Activated B cell treated with CpG ODN at 0.5 μM for 24 hours (primary cell): ENCODE results near the gene ST6GALNAC3. TPM values are rescaled to one million over a fixed set of nuclear protein-coding genes. Genes with fewer than 3 reads are reported as not detected.

Source experiments
- ATAC-seq: fragments of 200-7000 bp; cut with Tn5 transposase; one replicate; pipeline ENCODE4 v1.10.0; 2021; ENCODE audit warnings: low read depth, mild to moderate bottlenecking, moderate library complexity
- CTCF ChIA-PET: fragments of 350-600 bp; sonication (Branson Sonifier 250); formaldehyde crosslinking; loops from one replicate; lab custom pipeline; 2021; ENCODE audit warnings: antibody characterized with exemption; lab: Charles Lee
- POLR2A ChIA-PET: fragments of 350-600 bp; sonication (Branson Sonifier 250); formaldehyde crosslinking; loops from one replicate; lab custom pipeline; 2021; ENCODE audit warnings: antibody characterized with exemption; lab: Charles Lee
- DNase-seq: peaks from one replicate; pipeline ENCODE4 v3.0.0; 2022
- H3K27ac Mint-ChIP-seq: one replicate; pipeline ENCODE4 v1.8.0; 2020; ENCODE audit warnings: mixed read lengths
- H3K27me3 Mint-ChIP-seq: one replicate; pipeline ENCODE4 v1.8.0; 2021; ENCODE audit warnings: mixed read lengths
- H3K36me3 Mint-ChIP-seq: one replicate; pipeline ENCODE4 v1.8.0; 2021; ENCODE audit warnings: low read depth, mixed read lengths
- H3K4me1 Mint-ChIP-seq: one replicate; pipeline ENCODE4 v1.8.0; 2021; ENCODE audit warnings: mixed read lengths
- H3K4me3 Mint-ChIP-seq: one replicate; pipeline ENCODE4 v1.8.0; 2020; ENCODE audit warnings: mild to moderate bottlenecking, mixed read lengths
- H3K9me3 Mint-ChIP-seq: one replicate; pipeline ENCODE4 v1.8.0; 2020; ENCODE audit warnings: mixed read lengths
- CTCF ChIP-seq: fragments of 200-600 bp; IDR thresholded peaks from one replicate; pipeline ENCODE4 v1.8.0; 2022; ENCODE audit warnings: antibody characterized with exemption, mild to moderate bottlenecking
- intact Hi-C: fragments of 100-400 bp; cut with micrococcal nuclease; formaldehyde crosslinking; loops from one replicate; pipeline ENCODE4 v1.15.1; 2024
- total RNA-seq: library from RNA; stranded (reverse); gene quantifications from 2 replicates; pipeline ENCODE4 v1.2.3, GENCODE V29; 2022

Gene ST6GALNAC3
- total RNA-seq, 1 donor from 2014 or later: 12.6 TPM

GRCh38 chr1:76190749-76191424, 116.3 kb downstream of the ST6GALNAC3 start:
- no peak overlapping the region for H3K27ac Mint-ChIP-seq
- POLR2A ChIA-PET: interaction anchor here (0.7 kb wide), 1 partner anchor 28 kb away, joined by 3 read pairs; no protein-coding TSS in a partner anchor

GRCh38 chr1:76191561-76191960, 117.0 kb downstream of the ST6GALNAC3 start:
- Mint-ChIP-seq H3K36me3 (no peaks in the 10 kb centered on the region), H3K27ac (no peak overlapping the region), H3K4me3 (no peak overlapping the region), H3K27me3 (peaks cover 7% of the 10 kb centered on the region), H3K4me1 (peaks cover 15% of the 10 kb centered on the region), H3K9me3 (no peaks in the 10 kb centered on the region)
- ChIA-PET CTCF (no interaction called here), POLR2A (no interaction called here)
- intact Hi-C loops: loop anchor here (2.0 kb wide), 1 partner anchor 27 kb away; no protein-coding TSS in a partner anchor
- no peak for DNase-seq
- no peak for TF ChIP-seq CTCF
- no peak for ATAC-seq

More at GRCh38 chr1:76190749-76191424, 116.3 kb downstream of the ST6GALNAC3 start:
- H3K4me3 Mint-ChIP-seq: no peak overlapping the region
- no peaks in the 10 kb centered on the region for H3K9me3 Mint-ChIP-seq
- peak; percentile 31 for ATAC-seq
- peaks cover 7% of the 10 kb centered on the region for H3K27me3 Mint-ChIP-seq
- no peaks in the 10 kb centered on the region for H3K36me3 Mint-ChIP-seq
- CTCF ChIA-PET: no interaction called here
- H3K4me1 Mint-ChIP-seq: peaks cover 15% of the 10 kb centered on the region
- no peak for TF ChIP-seq CTCF
- no peak for DNase-seq
- intact Hi-C loops: loop anchor here (2.0 kb wide), 1 partner anchor 28 kb away; no protein-coding TSS in a partner anchor

- no peak overlapping the region for H3K27ac Mint-ChIP-seq
- POLR2A ChIA-PET: no interaction called here
- CTCF ChIA-PET: no interaction called here
These were observed 123.9 kb downstream of the ST6GALNAC3 start for GRCh38 chr1:76198452-76198851.

DNA sequence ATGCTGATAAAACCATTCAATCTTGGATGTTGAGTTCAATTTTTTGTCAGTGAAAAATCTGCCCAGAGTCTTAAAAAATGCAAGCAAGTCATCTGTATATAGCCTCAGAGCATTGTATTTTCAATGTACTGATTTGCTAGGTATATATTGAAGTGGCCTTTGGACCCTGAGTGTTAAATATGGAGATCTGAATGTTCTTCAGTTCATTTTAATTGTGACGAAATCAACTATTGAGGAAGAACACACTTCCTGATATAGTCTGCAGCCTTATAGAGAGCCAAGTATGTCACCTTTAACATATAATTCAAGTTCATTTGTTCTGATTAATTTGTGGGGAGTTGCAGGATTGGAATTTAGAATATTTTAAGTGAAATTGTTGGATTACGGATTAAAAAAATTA, 128.1 kb downstream of the ST6GALNAC3 start:
- no peak for TF ChIP-seq CTCF
- Mint-ChIP-seq H3K27ac (no peak overlapping the region), H3K9me3 (peaks cover 6% of the 10 kb centered on the region), H3K27me3 (peaks cover 2% of the 10 kb centered on the region), H3K4me3 (no peak overlapping the region), H3K36me3 (no peaks in the 10 kb centered on the region), H3K4me1 (no peaks in the 10 kb centered on the region)
- CTCF ChIA-PET: no interaction called here
- intact Hi-C loops: no loop called here
- ATAC-seq (no peak), DNase-seq (no peak)
- POLR2A ChIA-PET: no interaction called here

More at GRCh38 chr1:76198452-76198851, 123.9 kb downstream of the ST6GALNAC3 start:
- no peak for DNase-seq
- peaks cover 6% of the 10 kb centered on the region for H3K9me3 Mint-ChIP-seq
- intact Hi-C loops: no loop called here
- no peaks in the 10 kb centered on the region for H3K36me3 Mint-ChIP-seq
- TF ChIP-seq CTCF: no peak
- H3K27me3 Mint-ChIP-seq: peaks cover 4% of the 10 kb centered on the region
- no peak overlapping the region for H3K4me3 Mint-ChIP-seq
- no peaks in the 10 kb centered on the region for H3K4me1 Mint-ChIP-seq
- no peak for ATAC-seq

DNA sequence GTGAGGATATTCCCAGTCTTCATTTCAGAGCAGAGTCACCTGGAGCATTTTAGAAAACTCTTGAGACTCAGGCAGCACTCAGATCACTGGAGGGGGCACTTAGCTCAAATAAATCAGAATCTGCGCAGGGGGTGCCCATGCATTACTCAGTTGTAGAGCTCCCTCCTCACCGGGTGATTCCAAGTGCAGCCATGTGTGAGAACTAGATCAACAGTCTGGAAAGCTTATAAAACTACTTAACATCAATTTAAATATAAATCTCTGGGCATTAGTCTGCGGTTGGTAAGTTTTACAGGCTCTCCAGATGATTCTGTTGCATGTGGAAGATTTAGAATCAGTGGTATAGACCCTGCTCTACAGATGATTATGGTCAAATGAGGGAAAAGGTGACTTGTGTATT, 128.6 kb downstream of the ST6GALNAC3 start:
- intact Hi-C loops: no loop called here
- H3K4me1 Mint-ChIP-seq: no peaks in the 10 kb centered on the region

More for the DNA sequence above, 128.6 kb downstream of the ST6GALNAC3 start:
- Mint-ChIP-seq H3K9me3 (peaks cover 6% of the 10 kb centered on the region), H3K36me3 (no peaks in the 10 kb centered on the region), H3K27ac (no peak overlapping the region), H3K27me3 (peaks cover 2% of the 10 kb centered on the region), H3K4me3 (no peak overlapping the region)
- POLR2A ChIA-PET: no interaction called here
- no peak for DNase-seq
- no peak for TF ChIP-seq CTCF
- CTCF ChIA-PET: no interaction called here
- no peak for ATAC-seq
